ENCODE data around the gene TYMP.

Gene TYMP

GRCh38 chr22:50482107-50483074 is 47.4 kb downstream of the TYMP start:
- DNase-seq = no peak

GRCh38 chr22:50481440-50482106 is 48.2 kb downstream of the TYMP start, which contains the start of gene ADM2:
Gene ADM2 (plus strand): TSS chr22:50481543. CDS start chr22:50481848, 305 bp downstream.
- peak; percentile 35 for DNase-seq

GRCh38 chr22:50481045-50481439 is 48.8 kb downstream of the TYMP start:
- DNase-seq = no peak

GRCh38 chr22:50479721-50480120 is 50.1 kb downstream of the TYMP start:
- no peak for DNase-seq

GRCh38 chr22:50477923-50478322 is 51.9 kb downstream of the TYMP start:
- no peak for DNase-seq

- no peak for DNase-seq
Measured at GRCh38 chr22:50476868-50477267, 52.9 kb downstream of the TYMP start.
